ENCODE results near the gene LSAMP. TPM values are rescaled to one million over a fixed set of nuclear protein-coding genes. Genes with fewer than 3 reads are reported as not detected.

Gene LSAMP
- total RNA-seq, 1 donor from 2014 or later: not detected

DNA sequence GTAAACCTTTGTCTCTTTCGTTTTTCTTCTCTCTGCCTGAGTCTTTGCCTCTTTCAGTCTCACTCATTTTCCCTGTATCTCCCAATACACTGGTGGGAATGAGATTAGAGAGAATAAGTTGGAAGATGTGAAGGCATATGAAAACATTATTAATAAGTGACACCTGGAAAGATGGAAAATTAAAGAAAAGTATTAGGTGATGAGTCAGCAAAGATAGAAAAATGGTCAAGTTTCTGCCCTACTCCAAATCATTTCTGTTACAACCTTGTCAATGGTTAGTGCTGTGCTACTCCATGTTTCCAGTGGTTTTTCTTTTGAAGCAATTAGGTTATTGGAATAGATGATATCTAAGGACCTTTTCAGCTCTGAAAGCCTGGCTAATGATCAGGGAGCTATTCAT is 252.8 kb downstream of the LSAMP start:
- Mint-ChIP-seq H3K36me3 (ENCODE audit: low read depth) (no peaks in the 10 kb centered on the region), H3K4me1 (no peaks in the 10 kb centered on the region), H3K27me3 (no peaks in the 10 kb centered on the region), H3K27ac (no peak overlapping the region), H3K4me3 (no peak overlapping the region), H3K9me3 (no peaks in the 10 kb centered on the region)
- no peak for DNase-seq
- intact Hi-C loops (cut with micrococcal nuclease): no loop called here

DNA sequence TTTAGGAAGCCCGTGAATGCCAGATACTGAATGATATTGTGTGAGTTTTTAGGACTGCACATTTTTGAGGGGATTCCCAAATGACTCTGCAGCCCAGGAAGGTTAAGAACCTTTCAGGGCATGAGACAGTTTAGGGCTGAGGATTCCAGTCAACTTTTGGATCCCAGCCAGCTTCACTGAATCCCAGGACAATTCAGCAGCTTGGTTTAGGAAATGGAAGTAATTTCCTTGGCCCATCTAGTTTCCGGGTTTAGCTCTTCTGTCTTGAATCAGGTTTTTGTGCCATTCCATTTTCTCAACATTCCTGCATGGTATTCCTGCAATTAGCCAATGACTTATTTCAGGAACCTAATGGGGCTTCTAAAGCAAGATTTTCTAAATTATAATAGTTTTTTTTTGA is 253.9 kb downstream of the LSAMP start:
- intact Hi-C loops (cut with micrococcal nuclease): no loop called here
- H3K27ac Mint-ChIP-seq: no peak overlapping the region
- H3K9me3 Mint-ChIP-seq: no peaks in the 10 kb centered on the region

DNA sequence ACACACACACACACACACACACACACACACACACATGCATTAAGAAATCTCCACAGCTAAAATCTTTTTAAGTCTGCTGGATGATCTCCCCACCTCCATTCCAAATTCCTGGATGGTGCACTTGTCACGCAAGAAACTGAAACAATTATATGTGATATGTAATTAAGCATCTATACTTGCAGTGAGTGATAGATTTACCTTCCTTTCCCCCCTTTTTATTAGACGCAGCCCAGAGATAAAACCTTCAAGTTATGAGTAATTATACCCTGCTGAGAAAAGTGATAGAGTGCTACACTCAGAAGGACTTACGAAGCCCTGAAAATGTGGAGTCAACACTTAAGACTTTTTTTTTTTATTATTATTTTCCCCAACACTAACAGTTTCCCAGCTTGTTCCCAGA is 255.2 kb downstream of the LSAMP start:
- no peak for DNase-seq
- Mint-ChIP-seq H3K27me3 (no peaks in the 10 kb centered on the region), H3K4me1 (no peaks in the 10 kb centered on the region), H3K9me3 (no peaks in the 10 kb centered on the region), H3K27ac (no peak overlapping the region), H3K36me3 (ENCODE audit: low read depth) (no peaks in the 10 kb centered on the region), H3K4me3 (no peak overlapping the region)
- intact Hi-C loops (cut with micrococcal nuclease): no loop called here

More for the DNA sequence above, 253.9 kb downstream of the LSAMP start:
- Mint-ChIP-seq H3K36me3 (ENCODE audit: low read depth) (no peaks in the 10 kb centered on the region), H3K4me1 (no peaks in the 10 kb centered on the region), H3K27me3 (no peaks in the 10 kb centered on the region), H3K4me3 (no peak overlapping the region)
- no peak for DNase-seq

DNA sequence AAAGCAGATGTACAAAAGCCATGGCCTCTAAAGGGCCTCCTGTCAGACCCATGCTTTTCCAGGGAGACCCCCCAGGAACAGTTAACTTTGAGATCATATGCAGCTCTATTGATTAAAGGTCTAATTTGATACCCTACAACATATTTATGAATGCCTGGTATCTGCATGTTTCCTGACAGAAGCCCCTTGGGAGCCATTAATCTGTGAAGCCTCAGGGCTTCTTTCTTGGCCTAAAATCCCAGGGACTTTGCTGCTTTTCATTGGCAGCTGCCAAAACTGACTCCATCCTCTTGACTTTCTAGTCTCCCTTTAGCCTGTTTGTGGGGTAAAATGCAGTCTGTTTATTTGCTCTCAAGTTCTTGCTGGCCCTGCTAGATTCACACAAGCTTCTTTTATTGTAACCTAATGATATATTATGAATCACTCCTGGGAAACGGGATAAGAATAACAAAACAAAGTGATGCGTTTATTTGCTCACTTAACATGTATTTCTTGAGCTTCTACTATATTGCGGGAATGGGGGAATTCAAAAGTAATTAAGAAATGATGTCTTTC is 257.0 kb downstream of the LSAMP start:
- no peak for DNase-seq
- Mint-ChIP-seq H3K27ac (no peak overlapping the region), H3K36me3 (ENCODE audit: low read depth) (no peaks in the 10 kb centered on the region), H3K9me3 (no peaks in the 10 kb centered on the region), H3K4me3 (no peak overlapping the region), H3K27me3 (no peaks in the 10 kb centered on the region), H3K4me1 (no peaks in the 10 kb centered on the region)
- intact Hi-C loops (cut with micrococcal nuclease): no loop called here

GRCh38 chr3:116186049-116186448 is 259.2 kb downstream of the LSAMP start:
- H3K4me3 Mint-ChIP-seq: no peak overlapping the region
- no peak for DNase-seq
- H3K9me3 Mint-ChIP-seq: no peaks in the 10 kb centered on the region
- no peaks in the 10 kb centered on the region for H3K36me3 Mint-ChIP-seq (ENCODE audit: low read depth)
- intact Hi-C loops (cut with micrococcal nuclease): no loop called here
- no peaks in the 10 kb centered on the region for H3K27me3 Mint-ChIP-seq
- no peak overlapping the region for H3K27ac Mint-ChIP-seq
- H3K4me1 Mint-ChIP-seq: no peaks in the 10 kb centered on the region

DNA sequence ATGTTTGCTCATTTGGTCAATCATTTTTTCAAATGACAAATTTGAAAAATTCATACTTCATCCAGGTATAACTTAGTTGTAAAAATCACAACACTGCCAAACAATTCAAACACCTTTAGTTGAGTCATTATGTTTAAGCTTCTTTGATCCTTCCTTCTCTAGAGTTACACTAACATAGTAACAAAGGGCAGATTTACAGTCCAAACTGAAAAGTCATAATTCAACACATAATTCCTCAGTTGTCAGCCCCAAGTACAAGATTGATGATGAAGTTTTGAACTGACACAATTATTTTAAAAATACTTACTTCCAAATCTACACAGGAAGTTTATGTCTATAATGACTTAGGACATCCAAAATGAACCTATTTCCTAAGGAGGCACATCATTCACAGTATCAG is 264.1 kb downstream of the LSAMP start:
- DNase-seq: no peak
- Mint-ChIP-seq H3K4me1 (no peaks in the 10 kb centered on the region), H3K9me3 (no peaks in the 10 kb centered on the region), H3K4me3 (no peak overlapping the region), H3K27me3 (no peaks in the 10 kb centered on the region), H3K27ac (no peak overlapping the region), H3K36me3 (ENCODE audit: low read depth) (no peaks in the 10 kb centered on the region)
- intact Hi-C loops (cut with micrococcal nuclease): no loop called here

DNA sequence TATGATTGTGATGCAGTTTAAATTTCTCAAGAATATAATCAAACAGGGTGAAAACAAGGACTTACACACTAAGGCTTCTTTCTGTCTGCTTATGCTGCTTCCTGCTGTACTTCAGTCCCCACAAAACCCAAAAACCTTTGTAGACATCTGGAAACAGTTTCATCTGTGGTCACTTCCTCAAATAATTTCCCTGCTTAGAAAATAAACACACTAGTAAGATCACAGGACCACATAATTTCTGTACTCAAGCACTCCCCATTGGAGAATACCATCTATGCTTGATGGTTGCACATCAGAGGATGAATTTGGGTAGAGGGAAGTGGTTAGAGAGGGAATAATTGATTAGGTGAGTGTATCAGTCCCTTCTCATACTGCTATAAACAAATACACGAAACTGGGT is 266.2 kb downstream of the LSAMP start:
- H3K4me3 Mint-ChIP-seq: no peak overlapping the region
- no peak overlapping the region for H3K27ac Mint-ChIP-seq
- no peaks in the 10 kb centered on the region for H3K36me3 Mint-ChIP-seq (ENCODE audit: low read depth)
- no peaks in the 10 kb centered on the region for H3K27me3 Mint-ChIP-seq
- intact Hi-C loops (cut with micrococcal nuclease): no loop called here
- no peaks in the 10 kb centered on the region for H3K9me3 Mint-ChIP-seq
- H3K4me1 Mint-ChIP-seq: no peaks in the 10 kb centered on the region
- no peak for DNase-seq

DNA sequence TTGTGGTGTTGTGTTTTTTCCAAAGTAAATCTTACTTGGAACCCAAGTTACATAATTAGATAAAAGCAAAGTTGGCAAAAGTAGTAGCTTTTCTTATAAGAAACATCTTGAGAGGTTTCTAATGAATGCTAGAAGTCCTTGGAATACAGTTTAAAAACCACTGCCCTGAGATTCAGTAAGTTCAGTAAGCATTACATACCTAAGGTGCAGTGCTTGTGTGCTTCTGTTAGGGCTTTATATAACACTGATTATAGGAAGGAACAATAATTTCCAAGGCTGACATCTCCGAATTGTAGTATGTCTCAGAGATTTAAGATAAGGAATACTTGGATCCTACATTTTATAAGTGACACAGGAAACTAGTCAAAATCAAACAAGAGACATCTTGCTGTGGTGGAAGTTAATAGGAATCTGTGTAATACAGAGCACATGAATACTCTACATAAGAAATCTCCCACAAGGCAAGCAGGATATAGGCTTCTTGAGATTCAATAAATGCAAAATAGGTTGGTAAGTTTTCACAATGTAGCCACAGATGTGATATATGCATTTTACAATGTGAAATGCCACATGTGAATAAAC is 268.2 kb downstream of the LSAMP start:
- Mint-ChIP-seq H3K36me3 (ENCODE audit: low read depth) (no peaks in the 10 kb centered on the region), H3K4me3 (no peak overlapping the region), H3K27me3 (no peaks in the 10 kb centered on the region), H3K4me1 (no peaks in the 10 kb centered on the region), H3K27ac (no peak overlapping the region), H3K9me3 (no peaks in the 10 kb centered on the region)
- no peak for DNase-seq
- intact Hi-C loops (cut with micrococcal nuclease): no loop called here

DNA sequence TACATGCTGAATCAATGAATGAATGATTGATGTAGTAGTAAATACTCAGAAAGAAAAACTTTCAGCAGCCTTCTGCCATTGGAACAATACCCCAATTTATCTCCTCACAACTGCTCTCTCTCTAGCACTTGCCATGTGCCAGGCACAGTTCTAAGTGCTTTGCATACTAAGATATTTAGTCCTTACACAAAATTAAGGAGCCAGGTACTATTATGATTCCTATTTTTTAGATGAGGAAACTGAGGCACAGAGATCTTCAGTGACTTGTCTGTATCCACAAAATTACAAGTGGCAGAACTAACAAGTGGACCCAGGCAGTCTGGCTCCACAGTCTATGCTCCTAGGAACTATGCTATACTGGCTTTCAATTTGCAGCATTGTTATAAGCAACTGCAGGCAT is 279.2 kb downstream of the LSAMP start:
- no peaks in the 10 kb centered on the region for H3K36me3 Mint-ChIP-seq (ENCODE audit: low read depth)
- H3K4me3 Mint-ChIP-seq: no peak overlapping the region
- DNase-seq: no peak
- intact Hi-C loops (cut with micrococcal nuclease): no loop called here
- H3K27me3 Mint-ChIP-seq: no peaks in the 10 kb centered on the region
- H3K27ac Mint-ChIP-seq: no peak overlapping the region
- no peaks in the 10 kb centered on the region for H3K4me1 Mint-ChIP-seq
- no peaks in the 10 kb centered on the region for H3K9me3 Mint-ChIP-seq

- no peaks in the 10 kb centered on the region for H3K36me3 Mint-ChIP-seq (ENCODE audit: low read depth)
- no peaks in the 10 kb centered on the region for H3K27me3 Mint-ChIP-seq
- intact Hi-C loops (cut with micrococcal nuclease): no loop called here
- H3K4me3 Mint-ChIP-seq: no peak overlapping the region
- no peak overlapping the region for H3K27ac Mint-ChIP-seq
- H3K9me3 Mint-ChIP-seq: no peaks in the 10 kb centered on the region
- H3K4me1 Mint-ChIP-seq: no peaks in the 10 kb centered on the region
- no peak for DNase-seq
Measured at GRCh38 chr3:116165641-116166040, 279.6 kb downstream of the LSAMP start.

GRCh38 chr3:116165135-116165534 is 280.2 kb downstream of the LSAMP start:
- Mint-ChIP-seq H3K36me3 (ENCODE audit: low read depth) (no peaks in the 10 kb centered on the region), H3K27ac (no peak overlapping the region), H3K27me3 (no peaks in the 10 kb centered on the region), H3K9me3 (no peaks in the 10 kb centered on the region), H3K4me3 (no peak overlapping the region), H3K4me1 (no peaks in the 10 kb centered on the region)
- DNase-seq: no peak
- intact Hi-C loops (cut with micrococcal nuclease): no loop called here

DNA sequence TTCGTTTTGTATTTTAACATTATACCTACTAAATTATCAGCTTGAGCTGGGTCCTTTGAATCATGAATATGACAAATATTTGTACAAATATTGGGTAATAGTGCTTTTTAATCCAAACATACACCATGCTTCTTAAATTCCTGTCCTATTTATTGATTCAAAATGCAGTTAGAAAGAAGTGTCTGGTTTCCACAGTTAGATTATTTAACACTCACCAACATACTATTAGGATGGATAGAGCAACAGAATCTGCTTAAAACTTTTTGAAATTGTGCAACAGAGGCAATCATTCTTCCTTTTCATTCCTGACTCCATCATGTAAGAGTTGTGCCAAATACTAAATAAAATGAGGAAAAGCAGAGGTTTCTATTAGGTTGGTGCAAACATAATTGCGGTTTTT is 281.2 kb downstream of the LSAMP start:
- Mint-ChIP-seq H3K4me1 (no peaks in the 10 kb centered on the region), H3K9me3 (no peaks in the 10 kb centered on the region), H3K27me3 (no peaks in the 10 kb centered on the region), H3K36me3 (ENCODE audit: low read depth) (no peaks in the 10 kb centered on the region), H3K4me3 (no peak overlapping the region), H3K27ac (no peak overlapping the region)
- intact Hi-C loops (cut with micrococcal nuclease): no loop called here
- no peak for DNase-seq

DNA sequence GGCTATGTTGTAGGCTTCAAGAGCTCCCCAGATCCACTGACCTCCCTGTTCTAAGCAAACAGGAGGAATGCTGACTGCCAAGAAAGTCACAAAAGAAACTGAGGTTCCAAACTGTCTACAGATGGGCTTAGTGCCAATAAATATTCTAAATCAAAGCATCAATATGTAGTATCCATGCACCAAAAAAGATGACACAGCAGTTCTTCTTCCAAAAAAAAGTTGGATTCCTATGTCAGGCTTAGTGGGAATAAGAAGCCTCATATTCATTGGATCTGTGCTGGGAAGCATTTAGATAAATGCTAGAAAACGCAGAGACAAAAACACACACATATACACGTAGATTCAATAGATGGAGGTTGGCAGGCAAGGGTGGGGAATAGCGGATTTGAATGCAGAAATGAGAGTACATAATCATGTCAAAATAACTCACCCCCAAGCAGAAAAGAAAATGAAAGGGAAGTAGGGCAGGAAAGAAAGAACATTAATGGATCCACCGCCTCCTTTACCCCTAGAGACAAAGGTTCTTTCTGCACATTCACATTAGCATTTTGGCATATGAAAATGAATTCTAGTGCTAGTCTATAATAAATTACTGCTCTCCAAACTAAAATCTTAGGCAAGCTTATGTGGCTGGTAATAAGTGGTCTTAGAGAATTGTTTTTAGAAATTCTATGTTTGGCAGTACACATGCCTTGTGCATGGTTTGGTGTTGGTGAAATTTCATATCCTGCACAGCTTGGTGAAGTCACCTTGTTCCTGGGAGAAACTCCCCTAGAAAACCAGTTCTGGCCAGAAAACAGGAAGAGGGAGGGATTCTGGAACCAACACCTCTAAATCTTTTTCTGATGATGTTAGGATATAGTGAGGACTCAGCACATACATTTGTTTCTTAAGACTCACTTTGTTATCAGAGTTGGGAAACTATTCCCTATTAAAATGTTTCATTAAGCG is 283.4 kb downstream of the LSAMP start:
- H3K4me1 Mint-ChIP-seq: no peaks in the 10 kb centered on the region
- no peak overlapping the region for H3K4me3 Mint-ChIP-seq
- no peaks in the 10 kb centered on the region for H3K27me3 Mint-ChIP-seq
- no peaks in the 10 kb centered on the region for H3K36me3 Mint-ChIP-seq (ENCODE audit: low read depth)
- no peak overlapping the region for H3K27ac Mint-ChIP-seq
- no peaks in the 10 kb centered on the region for H3K9me3 Mint-ChIP-seq
- intact Hi-C loops (cut with micrococcal nuclease): no loop called here
- no peak for DNase-seq

- no peak overlapping the region for H3K27ac Mint-ChIP-seq
- H3K36me3 Mint-ChIP-seq (ENCODE audit: low read depth): no peaks in the 10 kb centered on the region
- no peak for DNase-seq
- H3K4me1 Mint-ChIP-seq: no peaks in the 10 kb centered on the region
- H3K27me3 Mint-ChIP-seq: no peaks in the 10 kb centered on the region
- intact Hi-C loops (cut with micrococcal nuclease): no loop called here
- H3K4me3 Mint-ChIP-seq: no peak overlapping the region
- H3K9me3 Mint-ChIP-seq: no peaks in the 10 kb centered on the region
Measured at GRCh38 chr3:116160594-116160993, 284.7 kb downstream of the LSAMP start.

Data from activated CD4-positive, alpha-beta T cell treated with anti-CD3 and anti-CD28 coated beads, Interleukin-2, amount 10 ng/mL, durations not matched to agents 24 days and 14 days (primary cell).